GM13977 (cell line): Measurements from ENCODE around the gene SLC52A1.

Experiments
- DNase-seq: peaks from one replicate; pipeline ENCODE4 v3.0.0; 2012; ENCODE audit warnings: low spot score
- in situ Hi-C: fragments of 300-500 bp; cut with MboI; formaldehyde crosslinking; loops from one replicate; pipeline ENCODE4 v1.12.0; 2022; ENCODE audit warnings: low sequenced_read_pairs, low pct_unique_long_range_greater_than_20kb, mixed read lengths, inconsistent platforms; ENCODE audit not compliant: unreplicated experiment
- TF ChIP-seq, protein P1 (sequence below): IDR thresholded peaks from 2 replicates; pipeline ENCODE4 v1.5.1; 2012; ENCODE audit warnings: mild to moderate bottlenecking, control low read depth; ENCODE audit not compliant: insufficient read depth; ENCODE audit errors: extremely low read depth, missing control alignments

The SLC52A1 gene

GRCh38 chr17:5022171-5022711, 13.0 kb downstream of the SLC52A1 start:
- DNase-seq: no peak
- in situ Hi-C loops: no loop called here
- TF ChIP-seq, protein P1, sequence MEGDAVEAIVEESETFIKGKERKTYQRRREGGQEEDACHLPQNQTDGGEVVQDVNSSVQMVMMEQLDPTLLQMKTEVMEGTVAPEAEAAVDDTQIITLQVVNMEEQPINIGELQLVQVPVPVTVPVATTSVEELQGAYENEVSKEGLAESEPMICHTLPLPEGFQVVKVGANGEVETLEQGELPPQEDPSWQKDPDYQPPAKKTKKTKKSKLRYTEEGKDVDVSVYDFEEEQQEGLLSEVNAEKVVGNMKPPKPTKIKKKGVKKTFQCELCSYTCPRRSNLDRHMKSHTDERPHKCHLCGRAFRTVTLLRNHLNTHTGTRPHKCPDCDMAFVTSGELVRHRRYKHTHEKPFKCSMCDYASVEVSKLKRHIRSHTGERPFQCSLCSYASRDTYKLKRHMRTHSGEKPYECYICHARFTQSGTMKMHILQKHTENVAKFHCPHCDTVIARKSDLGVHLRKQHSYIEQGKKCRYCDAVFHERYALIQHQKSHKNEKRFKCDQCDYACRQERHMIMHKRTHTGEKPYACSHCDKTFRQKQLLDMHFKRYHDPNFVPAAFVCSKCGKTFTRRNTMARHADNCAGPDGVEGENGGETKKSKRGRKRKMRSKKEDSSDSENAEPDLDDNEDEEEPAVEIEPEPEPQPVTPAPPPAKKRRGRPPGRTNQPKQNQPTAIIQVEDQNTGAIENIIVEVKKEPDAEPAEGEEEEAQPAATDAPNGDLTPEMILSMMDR: no peak

DNA sequence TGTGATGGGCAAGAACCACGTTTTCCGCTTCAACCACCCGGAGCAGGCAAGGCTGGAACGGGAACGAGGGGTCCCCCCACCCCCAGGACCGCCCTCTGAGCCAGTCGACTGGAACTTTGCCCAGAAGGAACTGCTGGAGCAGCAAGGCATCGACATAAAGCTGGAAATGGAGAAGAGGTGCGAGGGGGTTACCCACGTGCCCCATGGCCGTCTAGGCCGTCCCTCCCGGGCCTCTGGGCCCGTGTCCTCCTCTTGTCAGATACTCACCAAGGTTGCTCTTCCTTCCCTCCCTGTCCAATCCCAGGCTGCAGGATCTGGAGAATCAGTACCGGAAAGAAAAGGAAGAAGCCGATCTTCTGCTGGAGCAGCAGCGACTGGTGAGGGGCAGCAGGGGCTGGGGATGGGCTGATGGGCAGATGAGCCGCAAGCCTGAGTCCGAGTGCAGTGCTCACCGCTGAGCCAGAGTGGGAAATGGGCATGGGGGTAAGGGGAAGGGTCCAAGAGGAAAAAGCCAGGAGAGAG, 14.7 kb downstream of the SLC52A1 start:
- TF ChIP-seq, protein P1: no peak
- no peak for DNase-seq
- in situ Hi-C loops: no loop called here

GRCh38 chr17:5019475-5019956, 15.7 kb downstream of the SLC52A1 start:
- TF ChIP-seq, protein P1: peak; percentile 45
- in situ Hi-C loops: no loop called here
- DNase-seq: peak; percentile 53

DNA sequence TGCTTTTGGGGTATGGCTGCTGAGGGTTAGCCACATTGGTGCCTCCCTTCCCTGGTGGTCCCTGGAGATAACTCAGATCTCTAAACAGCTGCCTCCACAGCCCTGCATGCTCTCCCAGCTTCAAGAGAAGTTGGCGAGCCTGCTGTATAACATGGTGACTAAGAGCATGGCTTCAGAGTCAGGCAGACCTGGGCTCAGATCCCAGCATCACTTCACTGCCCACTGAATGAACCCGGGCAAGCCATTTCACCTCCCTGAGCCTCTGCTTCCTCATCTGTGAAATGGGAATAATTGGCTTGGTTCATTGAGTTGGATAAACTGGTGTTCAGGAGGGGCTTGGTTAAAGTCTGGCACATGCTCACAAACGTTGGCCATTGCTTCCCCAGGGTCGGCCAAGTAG, 20.9 kb downstream of the SLC52A1 start:
- no peak for DNase-seq

GRCh38 chr17:5011928-5012327, 23.3 kb downstream of the SLC52A1 start:
- TF ChIP-seq, protein P1: no peak
- peak; percentile 58 for DNase-seq
- in situ Hi-C loops: no loop called here

More for the DNA sequence above, 20.9 kb downstream of the SLC52A1 start:
- in situ Hi-C loops: no loop called here
- TF ChIP-seq, protein P1: no peak

GRCh38 chr17:5003214-5003867, 31.9 kb downstream of the SLC52A1 start:
- no peak for DNase-seq
- in situ Hi-C loops: no loop called here
- TF ChIP-seq, protein P1: no peak
